MM.1S (cell line): ENCODE results near the gene RRN3.
A peak's percentile ranks its signal among the peaks of the same experiment; 100 is the strongest.

Experiments
- DNase-seq: peaks from one replicate; pipeline ENCODE4 v3.0.0-alpha.2; 2015
- H2AFZ ChIP-seq: fragments of 300-600 bp; sonication (generic); 2 replicates; pipeline ENCODE4 v1.6.0; 2016; ENCODE audit warnings: antibody characterized with exemption, low read length
- H3F3A ChIP-seq: fragments of 300-600 bp; sonication (generic); 2 replicates; pipeline ENCODE4 v1.6.1; 2016; ENCODE audit warnings: mild to moderate bottlenecking, antibody characterized with exemption, low read length, moderate library complexity, mixed read lengths; ENCODE audit not compliant: insufficient read depth
- H3K27ac ChIP-seq: fragments of 300-600 bp; sonication (generic); 2 replicates; pipeline ENCODE4 v1.5.1; 2016; ENCODE audit warnings: mild to moderate bottlenecking, low read length
- H3K27me3 ChIP-seq: fragments of 300-600 bp; sonication (generic); replicated peaks from 2 replicates; pipeline ENCODE4 v1.6.0; 2016; ENCODE audit warnings: low read length; ENCODE audit not compliant: insufficient read depth
- H3K36me3 ChIP-seq: fragments of 300-600 bp; sonication (generic); replicated peaks from 2 replicates; pipeline ENCODE4 v1.6.1; 2016; ENCODE audit warnings: mild to moderate bottlenecking, low read length, mixed read lengths; ENCODE audit not compliant: insufficient read depth
- H3K4me1 ChIP-seq: fragments of 300-600 bp; sonication (generic); 2 replicates; pipeline ENCODE4 v1.6.1; 2016; ENCODE audit warnings: low read length, mixed read lengths
- H3K4me2 ChIP-seq: fragments of 300-600 bp; sonication (generic); 2 replicates; pipeline ENCODE4 v1.6.0; 2016; ENCODE audit warnings: low read depth, low read length
- H3K4me3 ChIP-seq: fragments of 300-600 bp; sonication (generic); 2 replicates; pipeline ENCODE4 v1.5.1; 2016; ENCODE audit warnings: low read length, mixed read lengths
- H3K79me2 ChIP-seq: fragments of 300-600 bp; sonication (generic); 2 replicates; pipeline ENCODE4 v1.6.1; 2016; ENCODE audit warnings: mixed run types, low read length, mixed read lengths
- H3K9ac ChIP-seq: fragments of 300-600 bp; sonication (generic); 2 replicates; pipeline ENCODE4 v1.6.1; 2016; ENCODE audit warnings: low read length, mixed read lengths
- H3K9me2 ChIP-seq: fragments of 300-600 bp; sonication (generic); replicated peaks from 2 replicates; pipeline ENCODE4 v1.6.1; 2016; ENCODE audit warnings: mild to moderate bottlenecking, low read length, mixed read lengths; ENCODE audit not compliant: insufficient read depth
- H3K9me3 ChIP-seq: fragments of 300-600 bp; sonication (generic); replicated peaks from 2 replicates; pipeline ENCODE4 v1.6.1; 2016; ENCODE audit warnings: mild to moderate bottlenecking, low read length, mixed read lengths; ENCODE audit not compliant: insufficient read depth
- H4K20me1 ChIP-seq: fragments of 300-600 bp; sonication (generic); 2 replicates; pipeline ENCODE4 v1.6.1; 2016; ENCODE audit warnings: mild to moderate bottlenecking, low read length, moderate library complexity, mixed read lengths; ENCODE audit not compliant: insufficient read depth
- CTCF ChIP-seq: fragments of 300-600 bp; sonication (generic); IDR thresholded peaks from 2 replicates; pipeline ENCODE4 v1.5.1; 2016; ENCODE audit warnings: antibody characterized with exemption, low read length, mixed read lengths
- EZH2 ChIP-seq: fragments of 300-600 bp; sonication (generic); optimal IDR thresholded peaks from 2 replicates; pipeline ENCODE3; 2017; ENCODE audit warnings: low read depth, mild to moderate bottlenecking, antibody characterized with exemption, low read length, mixed read lengths
- EZH2phosphoT487 ChIP-seq: fragments of 300-600 bp; sonication (generic); IDR thresholded peaks from 2 replicates; pipeline ENCODE4 v1.6.1; 2018; ENCODE audit warnings: antibody characterized with exemption, low read length

RRN3 gene

GRCh38 chr16:15034266-15035162, 59.6 kb downstream of the RRN3 start:
- H3K9ac ChIP-seq, result no peak overlapping the region

GRCh38 chr16:15033309-15033707, 60.8 kb downstream of the RRN3 start:
- no peak overlapping the region for H3K4me3 ChIP-seq
- no peak for DNase-seq
- no peaks in the 10 kb centered on the region for H3K9me2 ChIP-seq
- no peaks in the 10 kb centered on the region for H3F3A ChIP-seq
- no peaks in the 10 kb centered on the region; the same call in 1 of the 2 replicates for H3K36me3 ChIP-seq
- no peaks in the 10 kb centered on the region for H3K4me1 ChIP-seq
- peaks cover 7% of the 10 kb centered on the region for H3K79me2 ChIP-seq
- no peak overlapping the region for H3K27ac ChIP-seq
- H3K9ac ChIP-seq, result no peak overlapping the region
- H4K20me1 ChIP-seq, result no peaks in the 10 kb centered on the region
- H3K27me3 ChIP-seq, result no peaks in the 10 kb centered on the region
- TF ChIP-seq CTCF (no peak), EZH2 (no peak)
- H2AFZ ChIP-seq, result no peak overlapping the region
- no peak overlapping the region for H3K4me2 ChIP-seq
- H3K9me3 ChIP-seq, result no peaks in the 10 kb centered on the region

More at GRCh38 chr16:15034266-15035162, 59.6 kb downstream of the RRN3 start:
- Histone ChIP-seq H3K9me2 (no peaks in the 10 kb centered on the region), H3K36me3 (peaks cover 4% of the 10 kb centered on the region; the same call in 1 of the 2 replicates), H3F3A (no peaks in the 10 kb centered on the region), H3K4me3 (no peak overlapping the region), H3K9me3 (no peaks in the 10 kb centered on the region), H3K27ac (no peak overlapping the region), H3K79me2 (no peaks in the 10 kb centered on the region), H3K4me2 (no peak overlapping the region), H3K4me1 (no peaks in the 10 kb centered on the region), H4K20me1 (no peaks in the 10 kb centered on the region), H2AFZ (no peak overlapping the region), H3K27me3 (no peaks in the 10 kb centered on the region)
- TF ChIP-seq CTCF, result no peak
- no peak for DNase-seq

- Histone ChIP-seq H4K20me1 (no peaks in the 10 kb centered on the region), H3K4me1 (no peaks in the 10 kb centered on the region), H2AFZ (no peak overlapping the region), H3K27me3 (no peaks in the 10 kb centered on the region), H3K9ac (no peak overlapping the region), H3K9me2 (no peaks in the 10 kb centered on the region), H3K79me2 (peaks cover 7% of the 10 kb centered on the region), H3K36me3 (no peaks in the 10 kb centered on the region), H3K4me2 (no peak overlapping the region), H3F3A (no peaks in the 10 kb centered on the region), H3K9me3 (no peaks in the 10 kb centered on the region), H3K4me3 (no peak overlapping the region), H3K27ac (no peak overlapping the region)
- no peak for TF ChIP-seq EZH2
- no peak for TF ChIP-seq CTCF
- TF ChIP-seq EZH2phosphoT487, result no peak
- DNase-seq, result peak; percentile 36
Observed at GRCh38 chr16:15032547-15033308, 61.3 kb downstream of the RRN3 start.
